Sigmoid colon (tissue), 7 donors: ENCODE data around the gene TEP1. TPM values are rescaled to one million over a fixed set of nuclear protein-coding genes. Genes with fewer than 3 reads are reported as not detected.
A peak's percentile ranks its signal among the peaks of the same experiment; 100 is the strongest.

Source experiments
- DNase-seq: peaks from one replicate; pipeline ENCODE4 v3.0.0-alpha.2; 2019
- H3K27ac ChIP-seq, 4 donors: fragments of 200-600 bp; sonication (generic); one replicate each; pipeline ENCODE4 v1.5.1; 2016 to 2019; ENCODE audit warnings: mild to moderate bottlenecking in 1 of 4
- H3K27me3 ChIP-seq, 3 donors: fragments of 200-600 bp; sonication (generic); one replicate each; pipeline ENCODE4 v1.5.1; 2019; ENCODE audit warnings: mild to moderate bottlenecking in 1 of 3
- H3K36me3 ChIP-seq, 4 donors: fragments of 200-600 bp; sonication (generic); one replicate each; pipeline ENCODE4 v1.5.1; 2016 to 2019
- H3K4me1 ChIP-seq, 4 donors: fragments of 200-600 bp; sonication (generic); one replicate each; pipeline ENCODE4 v1.5.1; 2017 to 2019
- H3K4me3 ChIP-seq, 4 donors: fragments of 200-600 bp; sonication (generic); one replicate each; pipeline ENCODE4 v1.5.1; 2017 to 2019; ENCODE audit warnings: mild to moderate bottlenecking in 2 of 4, moderate library complexity in 1 of 4
- H3K9me3 ChIP-seq, 4 donors: fragments of 200-600 bp in 3 of 4; sonication (generic) in 3 of 4; one replicate each; pipeline versions ENCODE4 v1.5.1 to v1.6.1; 2013 to 2019
- EP300 ChIP-seq, 4 donors: sonication (generic); formaldehyde crosslinking; IDR thresholded peaks; one replicate each; pipeline ENCODE4 v1.6.1; 2017; ENCODE audit warnings: antibody characterized with exemption in 4 of 4
- POLR2A ChIP-seq, 2 donors: fragments of 450-650 bp; IDR thresholded peaks; one replicate each; pipeline ENCODE4 v1.6.1; 2016; ENCODE audit warnings: antibody characterized with exemption in 2 of 2, mild to moderate bottlenecking in 2 of 2, moderate library complexity in 2 of 2
- POLR2AphosphoS5 ChIP-seq, 4 donors: sonication (generic); formaldehyde crosslinking; IDR thresholded peaks; one replicate each; pipeline ENCODE4 v1.6.1; 2017; ENCODE audit warnings: antibody characterized with exemption in 4 of 4
- WGBS, 2 donors: extraction: QIAGEN DNeasy Blood & Tissue Kit; methylation state at CpG; one replicate each; pipeline ENCODE4 v1.1.7; 2013; 5-methylcytosine and 5-hydroxymethylcytosine counted together
- intact Hi-C: fragments of 100-400 bp; cut with DNase I; formaldehyde crosslinking; loops from one replicate; pipeline ENCODE4 v1.15.1; 2023
- polyA plus RNA-seq, 3 donors: library from polyadenylated mRNA; stranded (reverse); fragments of 200-250 nt; gene quantifications; one replicate each; pipeline ENCODE4 v1.2.3, GENCODE V29; 2013
- small RNA-seq, 3 donors: library from RNA; depleted of rRNA; stranded (forward); fragments of <200 nt; gene quantifications; one replicate each; pipeline ENCODE3, GENCODE V24; 2016
- total RNA-seq, 4 donors: library from RNA; depleted of rRNA; stranded (reverse); fragments of >200 nt; gene quantifications; one replicate each; pipeline ENCODE4 v1.1.0, GENCODE V29; 2016
- TF ChIP-seq, protein P1 (sequence below), 4 experiments: fragments of 450-650 bp in 3 of 4; fragments of 200-600 bp in 1 of 4; IDR thresholded peaks; one replicate each; pipeline ENCODE4 v1.5.1; 2016 to 2019; ENCODE audit warnings: antibody characterized with exemption in 4 of 4, mild to moderate bottlenecking in 3 of 4, moderate library complexity in 2 of 4
- donor health status: healthy with polysubstance abuse.
- donor health status: Bipolar disorder and iron deficiency.
- donor health status: healthy.

TEP1 gene
- total and polyA plus RNA-seq, 7 donors, result 12.7 to 43.7 (median 22.9) TPM

DNA sequence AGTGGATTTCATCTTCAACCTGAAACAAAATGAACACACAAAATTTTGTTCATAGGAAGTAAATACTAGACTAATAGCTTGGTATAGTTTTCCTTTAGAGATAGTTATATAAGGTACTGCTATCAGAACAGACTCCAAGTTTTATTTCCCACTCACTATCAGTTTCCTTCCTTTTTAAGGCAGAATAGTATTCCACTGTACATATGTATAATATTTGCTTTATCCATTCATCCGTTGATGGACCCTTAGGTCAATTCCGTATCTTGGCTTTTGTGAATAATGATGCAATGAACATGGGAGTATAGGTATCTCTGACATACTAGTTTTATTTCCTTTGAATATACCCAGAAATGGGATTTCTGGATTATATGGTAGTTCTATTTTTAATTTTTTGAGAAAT, 83.9 kb downstream of the TEP1 start:
- DNase-seq, result no peak
- 46 to 99% methylated on average over 2 of the region's 2 CpGs for WGBS, 2 donors
- H3K4me3 ChIP-seq, result no peak overlapping the region
- intact Hi-C loops, result loop anchor here (5.0 kb wide), 1 partner anchor 128 kb away; the partner anchor contains the start of gene APEX1
- no peaks in the 10 kb centered on the region for H3K27me3 ChIP-seq
- TF ChIP-seq, protein P1, sequence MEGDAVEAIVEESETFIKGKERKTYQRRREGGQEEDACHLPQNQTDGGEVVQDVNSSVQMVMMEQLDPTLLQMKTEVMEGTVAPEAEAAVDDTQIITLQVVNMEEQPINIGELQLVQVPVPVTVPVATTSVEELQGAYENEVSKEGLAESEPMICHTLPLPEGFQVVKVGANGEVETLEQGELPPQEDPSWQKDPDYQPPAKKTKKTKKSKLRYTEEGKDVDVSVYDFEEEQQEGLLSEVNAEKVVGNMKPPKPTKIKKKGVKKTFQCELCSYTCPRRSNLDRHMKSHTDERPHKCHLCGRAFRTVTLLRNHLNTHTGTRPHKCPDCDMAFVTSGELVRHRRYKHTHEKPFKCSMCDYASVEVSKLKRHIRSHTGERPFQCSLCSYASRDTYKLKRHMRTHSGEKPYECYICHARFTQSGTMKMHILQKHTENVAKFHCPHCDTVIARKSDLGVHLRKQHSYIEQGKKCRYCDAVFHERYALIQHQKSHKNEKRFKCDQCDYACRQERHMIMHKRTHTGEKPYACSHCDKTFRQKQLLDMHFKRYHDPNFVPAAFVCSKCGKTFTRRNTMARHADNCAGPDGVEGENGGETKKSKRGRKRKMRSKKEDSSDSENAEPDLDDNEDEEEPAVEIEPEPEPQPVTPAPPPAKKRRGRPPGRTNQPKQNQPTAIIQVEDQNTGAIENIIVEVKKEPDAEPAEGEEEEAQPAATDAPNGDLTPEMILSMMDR (IDR thresholded peaks at IDR 0.05), result no peak
- TF ChIP-seq POLR2AphosphoS5 (IDR thresholded peaks at IDR 0.05) (no peak), POLR2A (IDR thresholded peaks at IDR 0.05) (no peak), EP300 (IDR thresholded peaks at IDR 0.05) (no peak)
- peaks cover 0 to 34% (median 12%) of the 10 kb centered on the region in 4 donors for H3K36me3 ChIP-seq
- peaks cover 0 to 35% (median 21%) of the 10 kb centered on the region in 4 donors for H3K4me1 ChIP-seq
- no peaks in the 10 kb centered on the region for H3K9me3 ChIP-seq
- no peak overlapping the region for H3K27ac ChIP-seq

DNA sequence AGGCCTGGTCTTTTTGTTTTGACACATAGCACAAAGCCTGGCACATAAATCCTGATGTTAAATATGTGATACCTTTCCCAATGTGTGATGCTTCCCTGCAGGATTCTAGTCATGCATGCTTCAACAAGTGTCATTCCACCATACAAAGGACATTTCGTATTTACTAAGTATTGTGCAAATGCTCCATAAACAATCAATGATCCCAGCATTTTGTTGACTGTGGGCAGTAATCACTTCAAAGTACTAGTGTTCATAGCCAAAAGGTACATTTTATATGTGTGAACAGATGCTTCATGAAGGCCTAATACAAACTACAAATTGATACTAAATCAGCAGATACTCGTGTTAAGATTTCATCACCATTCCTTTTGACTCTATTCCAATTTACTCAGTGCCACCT, 84.6 kb downstream of the TEP1 start:
- 44 to 73% methylated on average over 2 of the region's 2 CpGs for WGBS, 2 donors
- H3K4me1 ChIP-seq, result peaks cover 0 to 34% (median 21%) of the 10 kb centered on the region in 4 donors
- H3K36me3 ChIP-seq, result peaks cover 0 to 40% (median 16%) of the 10 kb centered on the region in 4 donors
- H3K27me3 ChIP-seq, result no peaks in the 10 kb centered on the region
- TF ChIP-seq, protein P1 (IDR thresholded peaks at IDR 0.05), result no peak
- TF ChIP-seq POLR2AphosphoS5 (IDR thresholded peaks at IDR 0.05) (no peak), EP300 (IDR thresholded peaks at IDR 0.05) (no peak)
- H3K27ac ChIP-seq, result no peak overlapping the region
- H3K4me3 ChIP-seq, result no peak overlapping the region
- intact Hi-C loops, result loop anchor here (5.0 kb wide), 1 partner anchor 129 kb away; the partner anchor contains the start of gene APEX1
- H3K9me3 ChIP-seq, result no peaks in the 10 kb centered on the region
- DNase-seq, result no peak

DNA sequence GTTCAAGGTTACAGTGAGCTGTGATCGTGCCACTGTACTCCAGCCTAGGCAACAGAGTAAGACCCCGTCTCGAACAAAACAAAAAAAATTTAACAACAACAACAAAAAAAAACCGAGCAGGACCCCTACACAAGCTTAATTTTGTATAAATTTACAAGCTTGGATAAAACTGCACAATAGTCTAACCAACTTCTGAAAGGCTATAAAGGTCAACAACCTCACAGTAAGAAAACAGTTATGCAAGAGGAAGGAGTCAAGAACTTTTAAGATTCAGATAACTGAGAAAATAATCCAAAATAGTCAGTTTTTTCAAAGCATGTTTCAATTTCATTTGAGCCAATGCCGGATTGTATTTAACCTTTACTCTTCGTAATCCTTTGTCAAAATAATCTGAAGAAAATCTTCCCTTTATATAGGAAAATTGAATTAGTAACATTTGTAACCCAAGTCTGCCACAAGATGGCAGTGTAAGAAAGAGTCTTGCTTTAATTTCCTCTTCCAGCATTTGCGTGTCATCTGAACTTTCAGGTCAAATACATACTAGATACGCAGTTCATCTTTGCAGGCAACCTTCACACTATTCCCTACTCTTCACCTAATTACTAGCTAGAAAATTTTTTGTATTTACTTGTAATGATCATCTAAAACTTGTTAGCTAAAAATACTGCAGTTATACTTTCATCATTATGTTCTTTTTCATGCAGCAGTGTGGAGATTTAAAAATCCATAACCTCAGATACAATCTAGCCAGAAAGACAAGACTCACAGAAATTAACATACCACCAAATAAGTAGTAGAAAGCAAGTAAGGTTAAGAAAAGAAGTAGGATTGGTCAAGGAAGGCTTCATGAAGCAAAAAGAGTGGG, 86.1 kb downstream of the TEP1 start:
- Histone ChIP-seq H3K9me3 (no peaks in the 10 kb centered on the region), H3K4me1 (peaks cover 0 to 29% (median 15%) of the 10 kb centered on the region in 4 donors), H3K4me3 (no peak overlapping the region), H3K36me3 (peaks cover 0 to 54% (median 19%) of the 10 kb centered on the region in 4 donors), H3K27me3 (no peaks in the 10 kb centered on the region), H3K27ac (peak overlapping the region; percentile 15 to 62 (median 40))
- 42 to 49% methylated on average over 8 of the region's 8 CpGs for WGBS, 2 donors
- no peak for TF ChIP-seq EP300 (IDR thresholded peaks at IDR 0.05)
- no peak for TF ChIP-seq POLR2A (IDR thresholded peaks at IDR 0.05)
- TF ChIP-seq POLR2AphosphoS5 (IDR thresholded peaks at IDR 0.05), result no peak
- TF ChIP-seq, protein P1 (IDR thresholded peaks at IDR 0.05), result peak; percentile 31 to 71 (median 55)
- intact Hi-C loops, result loop anchor here (2.0 to 5.0 kb wide), 2 partner anchors 130 to 284 kb away; partner anchors contain the start of gene APEX1
- no peak for DNase-seq

DNA sequence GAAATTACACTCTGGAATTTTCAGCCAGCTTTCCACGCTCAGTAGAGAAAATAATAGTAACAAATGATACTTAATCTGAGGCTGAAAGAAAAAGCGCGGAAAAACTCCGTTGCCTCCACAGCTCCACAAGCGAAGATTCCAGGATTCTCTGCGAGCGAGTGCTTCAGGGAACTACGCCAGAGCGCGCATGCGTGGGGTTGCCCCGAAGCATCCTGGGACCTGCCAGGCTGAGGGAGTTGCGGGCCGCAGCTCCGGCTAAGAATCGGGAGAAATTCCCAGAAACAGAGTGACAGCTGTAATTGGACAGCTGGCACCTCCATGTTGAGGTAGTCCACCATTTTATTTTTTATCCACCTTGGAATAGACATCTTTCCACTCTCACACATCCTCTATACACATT, 95.6 kb downstream of the TEP1 start:
- Histone ChIP-seq H3K27me3 (no peaks in the 10 kb centered on the region), H3K4me1 (no peaks in the 10 kb centered on the region), H3K27ac (no peak overlapping the region), H3K4me3 (no peak overlapping the region), H3K36me3 (peaks cover 10 to 97% (median 25%) of the 10 kb centered on the region in 4 donors), H3K9me3 (no peaks in the 10 kb centered on the region)
- no peak for TF ChIP-seq POLR2A (IDR thresholded peaks at IDR 0.05)
- no peak for TF ChIP-seq POLR2AphosphoS5 (IDR thresholded peaks at IDR 0.05)
- TF ChIP-seq, protein P1 (IDR thresholded peaks at IDR 0.05), result no peak
- no peak for TF ChIP-seq EP300 (IDR thresholded peaks at IDR 0.05)
- WGBS, 2 donors, result 92 to 98% methylated on average over 16 of the region's 16 CpGs
- intact Hi-C loops, result no loop called here
- DNase-seq, result no peak

Small RNA genes within 50 kb of the gene (small RNA-seq; reads per million reads assigned to genes)
- 0.43 to 3.1 (median 0.66) reads per million in 3 donors for gene RNA5SP382
- 0 to 0.86 (median 0) reads per million in 3 donors for gene SNORA79B
- 319 to 863 (median 764) reads per million in 3 donors for gene SNORD126

Other genes with a start within 250 kb of the TEP1 start
- gene OR11G2, start 222.6 kb downstream of the TEP1 start, total RNA-seq, result not detected
- gene OR11G2, start 222.6 kb downstream of the TEP1 start, polyA plus RNA-seq, result not detected
- gene OR11H6, start 189.8 kb downstream of the TEP1 start, total RNA-seq, result not detected
- not detected for gene OR11H6, start 189.8 kb downstream of the TEP1 start, polyA plus RNA-seq
- gene OR11H7, start 184.5 kb downstream of the TEP1 start, total RNA-seq, result not detected
- gene OR11H7, start 184.5 kb downstream of the TEP1 start, polyA plus RNA-seq, result not detected
- gene OR11H4, start 174.2 kb downstream of the TEP1 start, total RNA-seq, result not detected
- not detected for gene OR11H4, start 174.2 kb downstream of the TEP1 start, polyA plus RNA-seq
- 10 to 100 TPM in 2 of 4 donors, 1 to 10 TPM in 2; 6.8 to 16.3 (median 10.1) TPM for gene TTC5, start 107.5 kb downstream of the TEP1 start, total RNA-seq
- gene TTC5, start 107.5 kb downstream of the TEP1 start, polyA plus RNA-seq, result 1 to 10 TPM; 3.6 to 6.5 (median 5.3) TPM
- 10 to 100 TPM; 43.2 to 55.8 (median 44.4) TPM for gene CCNB1IP1, start 80.2 kb downstream of the TEP1 start, total RNA-seq
- 10 to 100 TPM; 31.2 to 54.1 (median 44.4) TPM for gene CCNB1IP1, start 80.2 kb downstream of the TEP1 start, polyA plus RNA-seq
- 10 to 100 TPM in 3 of 4 donors, 1 to 10 TPM in 1; 7.4 to 14.3 (median 10.6) TPM for gene PARP2, start 69.9 kb downstream of the TEP1 start, total RNA-seq
- 10 to 100 TPM in 1 of 3 donors, 1 to 10 TPM in 2; 6.0 to 11.8 (median 7.4) TPM for gene PARP2, start 69.9 kb downstream of the TEP1 start, polyA plus RNA-seq
- gene KLHL33, start 22.7 kb upstream of the TEP1 start, total RNA-seq, result 1 to 10 TPM in 1 of 4 donors, under 1 TPM in 3; 0.33 to 1.4 (median 0.62) TPM
- under 1 TPM; 0.23 to 0.60 (median 0.23) TPM for gene KLHL33, start 22.7 kb upstream of the TEP1 start, polyA plus RNA-seq
- gene OSGEP, start 41.3 kb upstream of the TEP1 start, total RNA-seq, result 10 to 100 TPM; 34.1 to 65.6 (median 50.7) TPM
- gene OSGEP, start 41.3 kb upstream of the TEP1 start, polyA plus RNA-seq, result 10 to 100 TPM; 21.0 to 49.4 (median 29.8) TPM
- 100 to 1,000 TPM; 118 to 181 (median 146) TPM for gene APEX1, start 41.7 kb upstream of the TEP1 start, total RNA-seq
- 100 to 1,000 TPM in 1 of 3 donors, 10 to 100 TPM in 2; 84.4 to 150 (median 99.7) TPM for gene APEX1, start 41.7 kb upstream of the TEP1 start, polyA plus RNA-seq
- gene PIP4P1, start 47.9 kb upstream of the TEP1 start, total RNA-seq, result 10 to 100 TPM; 18.9 to 28.0 (median 22.8) TPM
- 10 to 100 TPM; 30.3 to 40.9 (median 32.4) TPM for gene PIP4P1, start 47.9 kb upstream of the TEP1 start, polyA plus RNA-seq
- gene PNP, start 55.9 kb upstream of the TEP1 start, total RNA-seq, result 10 to 100 TPM in 2 of 4 donors, 1 to 10 TPM in 2; 5.5 to 32.3 (median 10.6) TPM
- 100 to 1,000 TPM in 2 of 3 donors, 10 to 100 TPM in 1; 60.7 to 121 (median 104) TPM for gene PNP, start 55.9 kb upstream of the TEP1 start, polyA plus RNA-seq
- not detected for gene RNASE10, start 92.0 kb upstream of the TEP1 start, total RNA-seq
- gene RNASE10, start 92.0 kb upstream of the TEP1 start, polyA plus RNA-seq, result under 1 TPM in 1 of 3 donors, not detected in 2; 0.12 TPM
- not detected for gene RNASE9, start 147.5 kb upstream of the TEP1 start, total RNA-seq
- not detected for gene RNASE9, start 147.5 kb upstream of the TEP1 start, polyA plus RNA-seq
- not detected for gene RNASE11, start 174.5 kb upstream of the TEP1 start, total RNA-seq
- gene RNASE11, start 174.5 kb upstream of the TEP1 start, polyA plus RNA-seq, result not detected
- gene RNASE12, start 177.9 kb upstream of the TEP1 start, total RNA-seq, result not detected
- gene RNASE12, start 177.9 kb upstream of the TEP1 start, polyA plus RNA-seq, result not detected
- gene OR6S1, start 228.2 kb upstream of the TEP1 start, total RNA-seq, result not detected
- not detected for gene OR6S1, start 228.2 kb upstream of the TEP1 start, polyA plus RNA-seq